Measurements from ENCODE around the gene UBN1.
"Not testable (repeated sequence)": the region's sequence is repeated elsewhere in the genome, so short reads cannot be mapped to it uniquely, and the experiment has no call there.

The UBN1 gene

GRCh38 chr16:4928227-4928626 lies 80.9 kb downstream of the UBN1 start:
- Histone ChIP-seq H3K9ac (ENCODE audit: low read depth in 1 of 2, low read length in 2 of 2) (no peak overlapping the region), H3K36me3 (ENCODE audit: control insufficient read depth in 2 of 2, insufficient read depth in 2 of 2, low read length in 2 of 2) (no peaks in the 10 kb centered on the region), H3K27me3 (ENCODE audit: control insufficient read depth in 2 of 2, insufficient read depth in 2 of 2, low read length in 2 of 2) (no peaks in the 10 kb centered on the region), H3K4me1 (ENCODE audit: control insufficient read depth in 2 of 2, insufficient read depth in 2 of 2, low read length in 2 of 2) (no peaks in the 10 kb centered on the region), H3K27ac (ENCODE audit: low read depth in 2 of 2, low read length in 2 of 2) (no peak overlapping the region), H3K4me3 (ENCODE audit: low read length in 2 of 2) (no peak overlapping the region), H3K9me3 (ENCODE audit: control insufficient read depth in 2 of 2, low read length in 2 of 2) (peaks cover 0 to 5% of the 10 kb centered on the region in 2 donors)

- H3K36me3 ChIP-seq (ENCODE audit: control insufficient read depth in 2 of 2, insufficient read depth in 2 of 2, low read length in 2 of 2); H3K9ac ChIP-seq (ENCODE audit: low read depth in 1 of 2, low read length in 2 of 2); H3K4me3 ChIP-seq (ENCODE audit: low read length in 2 of 2); H3K27ac ChIP-seq (ENCODE audit: low read depth in 2 of 2, low read length in 2 of 2); H3K4me1 ChIP-seq (ENCODE audit: control insufficient read depth in 2 of 2, insufficient read depth in 2 of 2, low read length in 2 of 2); H3K9me3 ChIP-seq (ENCODE audit: control insufficient read depth in 2 of 2, low read length in 2 of 2); H3K27me3 ChIP-seq (ENCODE audit: control insufficient read depth in 2 of 2, insufficient read depth in 2 of 2, low read length in 2 of 2): not testable (repeated sequence)
Observed at GRCh38 chr16:4929619-4930018, 82.3 kb downstream of the UBN1 start.

- Histone ChIP-seq H3K4me1 (ENCODE audit: control insufficient read depth in 2 of 2, insufficient read depth in 2 of 2, low read length in 2 of 2) (peaks cover 0 to 4% of the 10 kb centered on the region in 2 donors), H3K9me3 (ENCODE audit: control insufficient read depth in 2 of 2, low read length in 2 of 2) (peaks cover 0 to 5% of the 10 kb centered on the region in 2 donors)
Observed at GRCh38 chr16:4931381-4931780, 84.1 kb downstream of the UBN1 start.

More at GRCh38 chr16:4931381-4931780, 84.1 kb downstream of the UBN1 start:
- H3K27ac ChIP-seq (ENCODE audit: low read depth in 2 of 2, low read length in 2 of 2): no peak overlapping the region
- no peaks in the 10 kb centered on the region for H3K27me3 ChIP-seq (ENCODE audit: control insufficient read depth in 2 of 2, insufficient read depth in 2 of 2, low read length in 2 of 2)
- H3K4me3 ChIP-seq (ENCODE audit: low read length in 2 of 2): no peak overlapping the region
- H3K36me3 ChIP-seq (ENCODE audit: control insufficient read depth in 2 of 2, insufficient read depth in 2 of 2, low read length in 2 of 2): no peaks in the 10 kb centered on the region
- H3K9ac ChIP-seq (ENCODE audit: low read depth in 1 of 2, low read length in 2 of 2): no peak overlapping the region
